H9 (cell line): ENCODE measurements around the gene VRK3. TPM values are rescaled to one million over a fixed set of nuclear protein-coding genes. Genes with fewer than 3 reads are reported as not detected.
"Not testable (repeated sequence)": the region's sequence is repeated elsewhere in the genome, so short reads cannot be mapped to it uniquely, and the experiment has no call there.

Experiments used
- DNase-seq: peaks from one replicate; pipeline ENCODE4 v3.0.0-alpha.2; 2017
- H2AFZ ChIP-seq: one replicate; pipeline ENCODE4 v1.6.1; 2013; ENCODE audit warnings: mild to moderate bottlenecking, low read length, control low read depth, moderate library complexity
- H2AK5ac ChIP-seq: 2 replicates; pipeline ENCODE4 v1.6.1; 2013; ENCODE audit warnings: low read length, control low read depth, mixed read lengths; ENCODE audit not compliant: insufficient read length
- H2BK120ac ChIP-seq: one replicate; pipeline ENCODE4 v1.6.1; 2013; ENCODE audit warnings: low read depth, mild to moderate bottlenecking, low read length, control low read depth, inconsistent platforms; ENCODE audit not compliant: poor library complexity, severe bottlenecking
- H2BK12ac ChIP-seq: 2 replicates; pipeline ENCODE4 v1.6.1; 2013; ENCODE audit warnings: low read length, control low read depth, mixed read lengths, low read depth; ENCODE audit not compliant: insufficient read length
- H2BK15ac ChIP-seq: 2 replicates; pipeline ENCODE4 v1.6.1; 2013; ENCODE audit warnings: low read depth, low read length, control low read depth
- H2BK20ac ChIP-seq: one replicate; pipeline ENCODE4 v1.6.1; 2013; ENCODE audit warnings: low read depth, mild to moderate bottlenecking, low read length, control low read depth, inconsistent platforms; ENCODE audit not compliant: poor library complexity, severe bottlenecking
- H2BK5ac ChIP-seq: 2 replicates; pipeline ENCODE4 v1.6.1; 2013; ENCODE audit warnings: low read length, control low read depth, mixed read lengths; ENCODE audit not compliant: insufficient read length
- H3K14ac ChIP-seq: 2 replicates; pipeline ENCODE4 v1.6.1; 2013; ENCODE audit warnings: low read length, control low read depth; ENCODE audit not compliant: insufficient read depth
- H3K18ac ChIP-seq: 2 replicates; pipeline ENCODE4 v1.6.1; 2013; ENCODE audit warnings: low read depth, mild to moderate bottlenecking, mixed read lengths, low read length, control low read depth; ENCODE audit not compliant: insufficient read length
- H3K23ac ChIP-seq: 2 replicates; pipeline ENCODE4 v1.6.1; 2013; ENCODE audit warnings: low read length, control low read depth, mixed read lengths, low read depth; ENCODE audit not compliant: insufficient read length
- H3K23me2 ChIP-seq: 2 replicates; pipeline ENCODE4 v1.6.1; 2013; ENCODE audit warnings: low read depth, mild to moderate bottlenecking, mixed read lengths, low read length, control low read depth; ENCODE audit not compliant: insufficient read length, poor library complexity, severe bottlenecking
- H3K27ac ChIP-seq: 2 replicates; pipeline ENCODE4 v1.5.1; 2013; ENCODE audit warnings: low read length, control low read depth, mixed read lengths, low read depth; ENCODE audit not compliant: insufficient read length
- H3K27me3 ChIP-seq: 2 replicates; pipeline ENCODE4 v1.6.1; 2013; ENCODE audit warnings: low read length, control low read depth, inconsistent platforms; ENCODE audit not compliant: insufficient read depth
- H3K4ac ChIP-seq: 2 replicates; pipeline ENCODE4 v1.6.1; 2013; ENCODE audit warnings: low read depth, mild to moderate bottlenecking, control low read depth, inconsistent platforms, low read length, moderate library complexity
- H3K4me1 ChIP-seq: 2 replicates; pipeline ENCODE4 v1.6.1; 2013; ENCODE audit warnings: low read length, control low read depth, inconsistent platforms; ENCODE audit not compliant: insufficient read depth
- H3K4me2 ChIP-seq: 2 replicates; pipeline ENCODE4 v1.6.1; 2013; ENCODE audit warnings: low read length, control low read depth, mixed read lengths; ENCODE audit not compliant: insufficient read length, insufficient read depth
- H3K56ac ChIP-seq: 2 replicates; pipeline ENCODE4 v1.6.1; 2013; ENCODE audit warnings: low read depth, mild to moderate bottlenecking, mixed read lengths, low read length, control low read depth; ENCODE audit not compliant: insufficient read length
- H3K79me1 ChIP-seq: 2 replicates; pipeline ENCODE4 v1.6.1; 2013; ENCODE audit warnings: low read depth, mild to moderate bottlenecking, moderate library complexity, low read length, control low read depth, inconsistent platforms; ENCODE audit not compliant: insufficient read depth, poor library complexity, severe bottlenecking
- H3K79me2 ChIP-seq: 2 replicates; pipeline ENCODE4 v1.6.1; 2013; ENCODE audit warnings: low read length, control low read depth, inconsistent platforms; ENCODE audit not compliant: insufficient read depth
- H3K9ac ChIP-seq: 2 replicates; pipeline ENCODE4 v1.6.1; 2013; ENCODE audit warnings: low read length, control low read depth, mixed read lengths; ENCODE audit not compliant: insufficient read length; ENCODE audit errors: extremely low read depth
- H3K9me3 ChIP-seq: one replicate; pipeline ENCODE4 v1.6.1; 2013; ENCODE audit warnings: low read depth, low read length, inconsistent platforms; ENCODE audit not compliant: control insufficient read depth
- H3T11ph ChIP-seq: one replicate; pipeline ENCODE4 v1.6.1; 2013; ENCODE audit warnings: mild to moderate bottlenecking, low read length, control low read depth, inconsistent platforms
- H4K20me1 ChIP-seq: one replicate; pipeline ENCODE4 v1.6.1; 2013; ENCODE audit not compliant: control insufficient read depth, insufficient read length, insufficient read depth
- H4K5ac ChIP-seq: 2 replicates; pipeline ENCODE4 v1.6.1; 2013; ENCODE audit warnings: low read depth, mild to moderate bottlenecking, mixed read lengths, low read length, control low read depth; ENCODE audit not compliant: insufficient read length
- H4K8ac ChIP-seq: replicated peaks from 2 replicates; pipeline ENCODE4 v1.6.1; 2013; ENCODE audit warnings: low read length, control low read depth, mixed read lengths, low read depth; ENCODE audit not compliant: insufficient read length
- H4K91ac ChIP-seq: 2 replicates; pipeline ENCODE4 v1.6.1; 2013; ENCODE audit warnings: low read depth, mild to moderate bottlenecking, moderate library complexity, mixed read lengths, low read length, control low read depth; ENCODE audit not compliant: insufficient read length
- H3K27ac Mint-ChIP-seq, 3 experiments: 2 replicates in 2 of 3; 3 replicates in 1 of 3; pipeline ENCODE4 v1.8.0; 2020 to 2021; ENCODE audit warnings: mixed read lengths in 3 of 3, mild to moderate bottlenecking in 1 of 3, moderate library complexity in 1 of 3
- H3K27me3 Mint-ChIP-seq: 2 replicates; pipeline ENCODE4 v1.8.0; 2021; ENCODE audit warnings: low read depth, mild to moderate bottlenecking, moderate library complexity, mixed read lengths
- H3K36me3 Mint-ChIP-seq, 3 experiments: 2 replicates in 2 of 3; 3 replicates in 1 of 3; pipeline ENCODE4 v1.8.0; 2020 to 2021; ENCODE audit warnings: low read depth in 3 of 3, mixed read lengths in 3 of 3; ENCODE audit not compliant: insufficient read depth in 1 of 3
- H3K4me1 Mint-ChIP-seq, 2 experiments: 2 replicates each; pipeline ENCODE4 v1.8.0; 2020; ENCODE audit warnings: mixed read lengths in 2 of 2
- H3K4me3 Mint-ChIP-seq, 2 experiments: 2 replicates in 1 of 2; 3 replicates in 1 of 2; pipeline ENCODE4 v1.8.0; 2020 to 2021; ENCODE audit warnings: mild to moderate bottlenecking in 2 of 2, mixed read lengths in 2 of 2, moderate library complexity in 1 of 2
- H3K9me3 Mint-ChIP-seq, 2 experiments: 2 replicates in 1 of 2; 3 replicates in 1 of 2; pipeline ENCODE4 v1.8.0; 2020; ENCODE audit warnings: mild to moderate bottlenecking in 2 of 2, mixed read lengths in 2 of 2, moderate library complexity in 1 of 2
- CTCF ChIP-seq: fragments of 200-600 bp; sonication (generic); conservative IDR thresholded peaks from 3 replicates; pipeline ENCODE4 v1.8.0; 2021; ENCODE audit warnings: antibody characterized with exemption, mild to moderate bottlenecking
- WGBS: extraction: QIAGEN DNeasy Blood & Tissue Kit; methylation state at CpG from one replicate; pipeline ENCODE4 v1.1.7; 2013; ENCODE audit warnings: missing lambda C conversion rate, low lambda C conversion rate, mixed read lengths; ENCODE audit not compliant: insufficient read length; ENCODE audit errors: extremely low coverage; 5-methylcytosine and 5-hydroxymethylcytosine counted together
- long read RNA-seq: library from polyadenylated mRNA; unstranded; transcript quantifications from one replicate; pipeline ENCODE4 v2.0.0, GENCODE V29; 2020
- total RNA-seq: library from RNA; stranded (reverse); gene quantifications from 2 replicates; pipeline ENCODE4 v1.2.1, GENCODE V29; 2021

VRK3 gene
- total RNA-seq, result 33.5 and 34.8 TPM in 2 replicates
- long read RNA-seq, transcript VRK3-202 (14 exons, 1,749 nt), result minor isoform, 5 of 231 reads
- long read RNA-seq, transcript VRK3-207 (13 exons, 1,831 nt), result minor isoform, 6 of 231 reads
- long read RNA-seq, transcript VRK3-217 (15 exons, 2,126 nt), result major isoform, 100 of 231 reads
- long read RNA-seq, transcript VRK3-201 (15 exons, 1,938 nt), result minor isoform, 10 of 231 reads
- long read RNA-seq, partial matches to known transcripts, result 43 of 231 reads
- long read RNA-seq, other reads (novel, unspliced or antisense), result 59 of 231 reads

GRCh38 chr19:50025022-50025793, at the start of gene VRK3:
TSS of gene VRK3 (minus strand) at chr19:50025372. CDS start at chr19:50016162, 9,210 bp downstream.
- H4K5ac ChIP-seq, result no peak within 1 kb of the TSS
- H3K23me2 ChIP-seq, result peaks cover 7% of the 10 kb centered on the region
- Mint-ChIP-seq H3K27me3 (peaks cover 5% of the 10 kb centered on the region), H3K4me3 (peak within 1 kb of the TSS; percentile 97 to 99), H3K4me1 (peaks cover 12 to 16% of the 10 kb centered on the region in 2 experiments), H3K9me3 (peaks cover 2 to 11% of the 10 kb centered on the region in 2 experiments; a peak in 4 of 5 replicates), H3K36me3 (peaks cover 4 to 17% (median 9%) of the 10 kb centered on the region in 3 experiments), H3K27ac (peak within 1 kb of the TSS; percentile 95 to 100 (median 95))
- no peak within 1 kb of the TSS for H3K23ac ChIP-seq
- no peak within 1 kb of the TSS for H3T11ph ChIP-seq
- peaks cover 7% of the 10 kb centered on the region for H3K79me1 ChIP-seq
- no peak within 1 kb of the TSS for H4K91ac ChIP-seq
- TF ChIP-seq CTCF, result no peak; the same call in 2 of the 3 replicates
- H4K20me1 ChIP-seq, result no peaks in the 10 kb centered on the region
- no peak within 1 kb of the TSS for H3K4ac ChIP-seq
- H2BK5ac ChIP-seq, result no peak within 1 kb of the TSS
- peak; percentile 99 for DNase-seq
- H3K27ac ChIP-seq, result no peak within 1 kb of the TSS
- H3K9me3 ChIP-seq, result no peaks in the 10 kb centered on the region
- no peak within 1 kb of the TSS for H2BK15ac ChIP-seq
- no peak within 1 kb of the TSS for H2BK12ac ChIP-seq
- H2BK120ac ChIP-seq, result no peak within 1 kb of the TSS
- H3K4me2 ChIP-seq, result peak within 1 kb of the TSS; percentile 97
- WGBS, result no CpG with 5 or more reads among the region's 59 CpGs
- no peak within 1 kb of the TSS for H2AK5ac ChIP-seq
- no peak within 1 kb of the TSS for H3K56ac ChIP-seq
- H3K18ac ChIP-seq, result peak within 1 kb of the TSS; percentile 74
- peaks cover 2% of the 10 kb centered on the region; the same call in 1 of the 2 replicates for H3K79me2 ChIP-seq
- peak within 1 kb of the TSS; percentile 81 for H3K9ac ChIP-seq
- peak within 1 kb of the TSS; percentile 93 for H2AFZ ChIP-seq
- H2BK20ac ChIP-seq, result no peak within 1 kb of the TSS
- peak within 1 kb of the TSS; percentile 86; the same call in 1 of the 2 replicates for H3K14ac ChIP-seq
- peaks cover 3% of the 10 kb centered on the region; the same call in 1 of the 2 replicates for H3K4me1 ChIP-seq
- H4K8ac ChIP-seq, result no peak within 1 kb of the TSS
- H3K27me3 ChIP-seq, result no peaks in the 10 kb centered on the region

GRCh38 chr19:50068382-50068781, 43.2 kb upstream of the VRK3 start:
- H3K56ac ChIP-seq, H2BK5ac ChIP-seq, H3K4me2 ChIP-seq, H3K79me1 ChIP-seq, H2BK15ac ChIP-seq, H3K27me3 Mint-ChIP-seq, H3K9ac ChIP-seq, H3K36me3 Mint-ChIP-seq, H3K4me3 Mint-ChIP-seq, H2BK120ac ChIP-seq, H4K5ac ChIP-seq, H3K4ac ChIP-seq, H2AK5ac ChIP-seq, H3K27me3 ChIP-seq, H2BK12ac ChIP-seq, H3K27ac ChIP-seq, H3K23me2 ChIP-seq, H4K91ac ChIP-seq, H3K14ac ChIP-seq, H4K8ac ChIP-seq, H3T11ph ChIP-seq, H3K27ac Mint-ChIP-seq, H2AFZ ChIP-seq, H3K18ac ChIP-seq, H4K20me1 ChIP-seq, H3K4me1 ChIP-seq, H3K79me2 ChIP-seq, H3K4me1 Mint-ChIP-seq, H2BK20ac ChIP-seq, H3K23ac ChIP-seq, DNase-seq: not testable (repeated sequence)
- peaks cover 48% of the 10 kb centered on the region for H3K9me3 ChIP-seq
- no CpG with 5 or more reads among the region's 5 CpGs for WGBS
- peaks cover 46 to 88% of the 10 kb centered on the region in 2 experiments for H3K9me3 Mint-ChIP-seq
